ENCODE data around the gene NAA25. TPM values are rescaled to one million over a fixed set of nuclear protein-coding genes. Genes with fewer than 3 reads are reported as not detected.
"Not testable (repeated sequence)": the region's sequence is repeated elsewhere in the genome, so short reads cannot be mapped to it uniquely, and the experiment has no call there.

The NAA25 gene
- total RNA-seq, 1 donor from 2014 or later, result 62.1 TPM

DNA sequence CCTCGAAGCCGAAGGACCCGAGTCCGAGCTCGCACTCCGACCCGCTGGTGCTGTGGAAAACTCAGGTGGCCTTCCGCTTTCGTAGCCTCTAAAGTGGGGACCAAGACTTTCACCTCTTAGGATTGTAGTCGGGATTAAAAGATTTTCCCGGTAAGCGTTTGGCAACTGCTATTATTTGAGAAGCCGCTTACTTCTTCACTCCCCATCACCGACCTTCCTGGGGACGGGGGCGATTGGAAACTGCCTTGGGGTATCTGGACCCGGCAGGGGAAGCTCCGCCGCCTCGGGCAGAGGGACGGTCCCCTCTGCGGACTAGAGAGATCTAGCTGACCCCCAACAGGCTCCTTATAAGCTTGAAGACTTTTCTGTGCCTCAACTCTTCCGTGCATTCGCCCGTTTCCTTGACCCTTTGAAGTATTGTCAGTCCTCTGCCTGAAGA is 17.4 kb upstream of the NAA25 start:
- intact Hi-C loops (cut with micrococcal nuclease), result loop anchor here (1.0 kb wide), 3 partner anchors 18 to 113 kb away; partner anchors contain the start of genes ERP29, NAA25 and TMEM116
- peak; percentile 69 for DNase-seq
- peaks cover 33% of the 10 kb centered on the region for H3K4me1 Mint-ChIP-seq
- peak overlapping the region; percentile 83 for H3K27ac Mint-ChIP-seq
- H3K27me3 Mint-ChIP-seq, result peaks cover 2% of the 10 kb centered on the region
- peaks cover 7% of the 10 kb centered on the region for H3K36me3 Mint-ChIP-seq (ENCODE audit: low read depth)
- H3K4me3 Mint-ChIP-seq, result peak overlapping the region; percentile 82
- H3K9me3 Mint-ChIP-seq, result no peaks in the 10 kb centered on the region

GRCh38 chr12:112125250-112125999 is 16.8 kb upstream of the NAA25 start, which contains the start of gene TRAFD1:
TSS of gene TRAFD1 (plus strand) at chr12:112125560. CDS start at chr12:112130523, 4,963 bp downstream.
- H3K4me3 Mint-ChIP-seq, result peak within 1 kb of the TSS; percentile 82
- no peaks in the 10 kb centered on the region for H3K9me3 Mint-ChIP-seq
- peaks cover 32% of the 10 kb centered on the region for H3K4me1 Mint-ChIP-seq
- peaks cover 6% of the 10 kb centered on the region for H3K36me3 Mint-ChIP-seq (ENCODE audit: low read depth)
- H3K27ac Mint-ChIP-seq, result peak within 1 kb of the TSS; percentile 88
- intact Hi-C loops (cut with micrococcal nuclease), result loop anchor here (1.0 kb wide), 3 partner anchors 17 to 112 kb away; partner anchors contain the start of genes ERP29, NAA25 and TMEM116
- peaks cover 4% of the 10 kb centered on the region for H3K27me3 Mint-ChIP-seq
- peak; percentile 100 for DNase-seq

DNA sequence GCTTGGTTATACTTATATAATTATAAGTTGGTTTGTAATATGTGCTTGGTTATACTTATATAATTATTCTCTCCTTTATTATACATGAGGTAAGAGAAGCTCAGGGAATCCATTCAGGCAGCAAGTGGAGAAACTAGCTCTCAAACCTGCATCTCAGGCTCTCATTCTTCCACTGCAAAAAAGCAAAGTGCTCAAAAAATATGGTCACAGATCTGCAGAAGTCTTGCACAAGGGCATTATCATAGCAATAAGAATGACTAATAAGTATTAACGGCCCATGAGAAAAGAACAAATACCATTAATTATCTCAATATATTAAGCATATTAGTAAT is 16.3 kb upstream of the NAA25 start:
- peaks cover 32% of the 10 kb centered on the region for H3K4me1 Mint-ChIP-seq
- H3K4me3 Mint-ChIP-seq, result no peak overlapping the region
- no peaks in the 10 kb centered on the region for H3K9me3 Mint-ChIP-seq
- H3K27ac Mint-ChIP-seq, result no peak overlapping the region
- H3K36me3 Mint-ChIP-seq (ENCODE audit: low read depth), result peaks cover 6% of the 10 kb centered on the region
- H3K27me3 Mint-ChIP-seq, result peaks cover 4% of the 10 kb centered on the region
- intact Hi-C loops (cut with micrococcal nuclease), result loop anchor here (1.0 kb wide), 3 partner anchors 17 to 112 kb away; partner anchors contain the start of genes ERP29, NAA25 and TMEM116
- DNase-seq, result no peak

- Mint-ChIP-seq H3K27me3 (peaks cover 6% of the 10 kb centered on the region), H3K4me3 (no peak overlapping the region), H3K36me3 (ENCODE audit: low read depth) (peaks cover 5% of the 10 kb centered on the region), H3K4me1 (peaks cover 21% of the 10 kb centered on the region), H3K27ac (no peak overlapping the region), H3K9me3 (no peaks in the 10 kb centered on the region)
- no peak for DNase-seq
- intact Hi-C loops (cut with micrococcal nuclease), result no loop called here
These were observed 14.5 kb upstream of the NAA25 start for GRCh38 chr12:112122823-112123690.

DNA sequence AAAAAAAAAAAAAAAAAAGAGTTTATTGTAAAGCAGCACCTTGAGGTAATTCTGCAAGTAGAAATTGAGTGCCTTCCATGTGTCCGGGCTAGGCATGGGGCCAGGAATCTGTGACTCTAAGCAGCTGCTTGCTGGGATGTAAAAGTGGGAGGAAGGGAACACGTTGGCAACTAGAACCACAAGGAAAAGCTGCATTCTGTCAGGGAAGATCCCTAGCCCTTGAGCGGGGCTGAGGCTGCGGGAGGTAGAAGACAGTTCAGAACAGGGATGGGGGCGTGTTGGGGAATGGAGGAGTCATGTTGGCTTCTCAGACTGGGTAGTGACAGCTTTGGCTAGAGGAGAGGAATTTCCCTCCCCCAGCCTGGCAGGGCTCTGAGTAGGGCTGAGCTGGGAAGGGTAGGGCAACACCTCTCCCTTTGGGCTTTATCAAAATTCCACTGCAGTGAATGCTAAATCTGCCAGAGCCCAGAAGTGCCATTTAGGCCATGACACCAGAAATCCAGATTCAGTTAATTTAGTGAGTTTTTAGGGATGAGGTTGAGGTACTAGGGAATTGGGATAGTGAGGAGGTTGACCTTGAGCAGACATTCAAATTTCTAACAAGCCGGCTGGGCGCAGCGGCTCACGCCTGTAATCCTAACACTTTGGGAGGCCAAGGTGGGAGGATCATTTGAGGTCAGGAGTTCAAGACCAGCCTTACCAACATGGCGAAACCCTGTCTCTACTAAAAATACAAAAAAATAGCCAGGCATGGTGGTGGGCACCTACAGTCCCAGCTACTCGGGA is 13.4 kb upstream of the NAA25 start:
- H3K36me3 Mint-ChIP-seq (ENCODE audit: low read depth), result peaks cover 3% of the 10 kb centered on the region
- peaks cover 16% of the 10 kb centered on the region for H3K4me1 Mint-ChIP-seq
- no peak overlapping the region for H3K4me3 Mint-ChIP-seq
- no peak for DNase-seq
- H3K27me3 Mint-ChIP-seq, result peaks cover 6% of the 10 kb centered on the region
- H3K27ac Mint-ChIP-seq, result no peak overlapping the region
- no peaks in the 10 kb centered on the region for H3K9me3 Mint-ChIP-seq
- intact Hi-C loops (cut with micrococcal nuclease), result no loop called here

DNA sequence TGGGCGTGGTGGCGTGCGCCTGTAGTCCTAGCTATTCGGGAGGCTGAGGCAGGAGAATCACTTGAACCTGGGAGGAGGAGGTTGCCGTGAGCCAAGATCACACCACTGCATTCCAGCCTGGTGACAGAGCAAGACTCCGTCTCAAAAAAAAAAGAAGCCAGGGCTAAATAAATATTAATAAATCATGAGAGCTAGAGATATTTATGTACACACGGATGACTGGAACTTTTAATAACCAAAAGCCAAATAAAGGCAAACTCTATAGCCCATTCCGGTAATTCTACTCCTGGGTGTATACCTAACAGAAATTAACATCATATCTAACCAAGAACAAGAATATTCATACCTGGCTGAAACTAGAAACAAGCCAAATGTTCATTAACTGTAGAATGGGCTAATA is 9.1 kb upstream of the NAA25 start:
- no peak for DNase-seq
- peaks cover 5% of the 10 kb centered on the region for H3K27me3 Mint-ChIP-seq
- intact Hi-C loops (cut with micrococcal nuclease), result no loop called here
- H3K36me3 Mint-ChIP-seq (ENCODE audit: low read depth), result no peaks in the 10 kb centered on the region
- H3K4me1 Mint-ChIP-seq, result peaks cover 11% of the 10 kb centered on the region
- H3K27ac Mint-ChIP-seq, result no peak overlapping the region
- H3K9me3 Mint-ChIP-seq, result no peaks in the 10 kb centered on the region
- no peak overlapping the region for H3K4me3 Mint-ChIP-seq

GRCh38 chr12:112116232-112117060 is 7.9 kb upstream of the NAA25 start:
- H3K27ac Mint-ChIP-seq, result peak overlapping the region; percentile 74
- no peaks in the 10 kb centered on the region for H3K36me3 Mint-ChIP-seq (ENCODE audit: low read depth)
- intact Hi-C loops (cut with micrococcal nuclease), result no loop called here
- peak overlapping the region; percentile 57 for H3K4me3 Mint-ChIP-seq
- peak; percentile 74 for DNase-seq
- H3K9me3 Mint-ChIP-seq, result no peaks in the 10 kb centered on the region
- peaks cover 4% of the 10 kb centered on the region for H3K27me3 Mint-ChIP-seq
- H3K4me1 Mint-ChIP-seq, result peaks cover 17% of the 10 kb centered on the region

GRCh38 chr12:112115259-112116045 is 6.9 kb upstream of the NAA25 start:
- H3K36me3 Mint-ChIP-seq (ENCODE audit: low read depth), result no peaks in the 10 kb centered on the region
- peaks cover 14% of the 10 kb centered on the region for H3K4me1 Mint-ChIP-seq
- peaks cover 2% of the 10 kb centered on the region for H3K27me3 Mint-ChIP-seq
- H3K27ac Mint-ChIP-seq, result no peak overlapping the region
- no peak for DNase-seq
- no peaks in the 10 kb centered on the region for H3K9me3 Mint-ChIP-seq
- no peak overlapping the region for H3K4me3 Mint-ChIP-seq
- intact Hi-C loops (cut with micrococcal nuclease), result no loop called here

DNA sequence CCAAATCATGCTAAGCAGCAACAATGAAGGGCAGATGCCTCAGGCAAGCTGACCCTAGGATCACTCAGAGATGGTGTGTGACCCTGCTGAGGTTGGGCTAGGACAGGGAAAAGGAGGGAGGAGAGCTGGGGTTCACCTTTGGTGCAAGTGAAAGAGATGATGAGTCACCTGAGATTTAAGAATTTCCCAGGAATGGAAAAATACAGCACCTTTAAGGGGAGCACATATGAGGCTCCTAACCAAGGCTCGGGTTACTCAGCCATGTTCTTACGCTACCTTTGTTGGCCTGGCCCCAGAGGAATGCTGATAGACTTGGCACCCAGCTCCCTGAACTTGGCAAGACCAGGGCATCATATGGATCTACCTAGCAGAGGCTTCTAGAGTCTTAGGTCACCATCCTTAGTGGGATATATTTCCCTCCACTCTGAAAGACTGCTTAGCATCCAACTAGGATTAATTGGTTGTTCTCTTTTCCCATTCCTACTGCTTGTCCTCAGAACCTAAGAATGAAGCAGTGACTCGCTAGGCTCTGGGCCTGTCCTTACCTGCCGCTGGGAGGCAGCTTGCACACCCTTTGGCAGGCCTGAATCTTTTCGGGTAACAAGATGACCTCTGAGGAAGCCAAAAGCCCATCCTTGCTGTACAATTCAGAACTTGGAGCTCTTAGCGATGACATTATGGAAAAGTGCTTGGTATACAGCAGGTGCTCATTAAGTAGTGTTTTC is 4.0 kb upstream of the NAA25 start:
- Mint-ChIP-seq H3K4me1 (peaks cover 16% of the 10 kb centered on the region), H3K9me3 (no peaks in the 10 kb centered on the region), H3K4me3 (no peak overlapping the region), H3K27me3 (no peaks in the 10 kb centered on the region), H3K36me3 (ENCODE audit: low read depth) (peaks cover under 1% of the 10 kb centered on the region), H3K27ac (no peak overlapping the region)
- intact Hi-C loops (cut with micrococcal nuclease), result no loop called here
- no peak for DNase-seq

- intact Hi-C loops (cut with micrococcal nuclease), result no loop called here
- Mint-ChIP-seq H3K4me1 (peaks cover 20% of the 10 kb centered on the region), H3K9me3 (no peaks in the 10 kb centered on the region), H3K27me3 (no peaks in the 10 kb centered on the region), H3K27ac (no peak overlapping the region), H3K36me3 (ENCODE audit: low read depth) (peaks cover 5% of the 10 kb centered on the region), H3K4me3 (no peak overlapping the region)
- no peak for DNase-seq
These were observed 3.3 kb upstream of the NAA25 start for GRCh38 chr12:112111931-112112330.

DNA sequence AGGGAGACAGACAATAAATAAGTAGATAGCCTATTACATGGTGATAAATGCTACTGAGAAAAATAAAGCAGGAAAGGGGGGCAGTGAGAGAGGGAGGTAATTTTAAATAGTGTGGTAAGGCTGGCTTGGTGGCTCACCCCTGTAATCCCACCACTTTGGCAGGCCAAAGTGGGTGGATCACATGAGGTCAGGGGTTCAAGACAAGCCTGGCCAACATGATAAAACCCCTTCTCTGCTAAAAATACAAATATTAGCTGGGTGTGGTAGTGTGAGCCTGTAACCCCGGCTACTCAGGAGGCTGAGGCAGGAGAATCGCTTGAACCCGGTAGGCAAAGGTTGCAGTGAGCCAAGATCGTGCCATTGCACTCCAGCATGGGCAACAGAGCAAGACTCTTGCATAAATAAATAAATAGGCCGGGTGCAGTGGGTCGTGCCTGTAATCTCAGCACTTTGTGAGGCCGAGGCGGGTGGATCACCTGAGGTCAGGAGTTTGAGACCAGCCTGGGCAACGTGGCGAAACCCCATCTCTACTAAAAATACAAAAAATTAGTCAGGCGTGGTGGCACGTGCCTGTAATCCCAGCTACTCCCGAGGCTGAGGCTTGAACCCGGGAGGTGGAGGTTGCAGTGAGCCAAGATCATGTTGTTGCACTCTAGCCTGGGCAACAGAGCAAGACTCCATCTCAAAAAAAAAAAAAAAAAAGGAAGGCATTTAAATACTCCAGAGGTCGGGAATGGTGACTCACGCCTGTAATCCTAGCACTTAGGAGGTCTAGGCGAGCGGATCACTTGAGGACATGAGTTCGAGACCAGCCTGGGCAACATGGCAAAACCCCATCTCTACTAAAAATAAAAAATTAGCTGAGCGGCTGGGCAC is 2.4 kb upstream of the NAA25 start:
- H3K4me3 Mint-ChIP-seq; H3K27me3 Mint-ChIP-seq; DNase-seq; H3K9me3 Mint-ChIP-seq; intact Hi-C loops (cut with micrococcal nuclease); H3K36me3 Mint-ChIP-seq (ENCODE audit: low read depth): not testable (repeated sequence)
- peak overlapping the region; percentile 7 for H3K27ac Mint-ChIP-seq
- peaks cover 20% of the 10 kb centered on the region for H3K4me1 Mint-ChIP-seq
